K562 (cell line): ENCODE measurements around the gene LMOD1. TPM values are rescaled to one million over a fixed set of nuclear protein-coding genes. Genes with fewer than 3 reads are reported as not detected.

ENCODE experiments used
- DEAF1 ChIP-seq: fragments of 450-650 bp; formaldehyde crosslinking; IDR thresholded peaks from 2 replicates; pipeline ENCODE4 v1.4.0; 2020; ENCODE audit warnings: mild to moderate bottlenecking, moderate library complexity
- E2F5 ChIP-seq: sonication (generic); formaldehyde crosslinking; IDR thresholded peaks from 2 replicates; pipeline ENCODE4 v1.8.0; 2022; ENCODE audit warnings: mild to moderate bottlenecking, missing genetic modification reagents
- E2F8 ChIP-seq: fragments of 450-650 bp; IDR thresholded peaks from 2 replicates; pipeline ENCODE4 v1.7.1; 2018; ENCODE audit warnings: mild to moderate bottlenecking, low read depth; ENCODE audit not compliant: partially characterized antibody
- NCOA2 ChIP-seq, 2 experiments: fragments of 450-650 bp; IDR thresholded peaks; 2 replicates each; pipeline ENCODE4 v1.6.1; 2018; ENCODE audit warnings: mild to moderate bottlenecking in 2 of 2, moderate library complexity in 1 of 2; ENCODE audit not compliant: partially characterized antibody in 2 of 2
- RAD21 ChIP-seq, 2 experiments: fragments of 250-450 bp in 1 of 2; fragments of 450-650 bp in 1 of 2; sonication (Bioruptor Pico) in 1 of 2; formaldehyde crosslinking in 1 of 2; IDR thresholded peaks in 1 of 2; conservative IDR thresholded peaks in 1 of 2; 2 replicates each; pipeline versions ENCODE4 v1.4.0 to v1.8.0; 2020 to 2022; ENCODE audit warnings: mild to moderate bottlenecking in 2 of 2, moderate library complexity in 1 of 2
- RERE ChIP-seq: sonication (generic); formaldehyde crosslinking; IDR thresholded peaks from 2 replicates; pipeline ENCODE4 v1.8.0; 2023; ENCODE audit warnings: missing genetic modification reagents, mild to moderate bottlenecking, borderline replicate concordance
- XRCC5 ChIP-seq: fragments of 200-400 bp; formaldehyde crosslinking; IDR thresholded peaks from 2 replicates; pipeline ENCODE4 v1.6.1; 2017; ENCODE audit warnings: low read depth, mild to moderate bottlenecking, low read length
- ZEB2 ChIP-seq: fragments of 450-650 bp; IDR thresholded peaks from 2 replicates; pipeline ENCODE4 v1.6.1; 2016
- ZNF217 ChIP-seq: sonication (generic); formaldehyde crosslinking; IDR thresholded peaks from 2 replicates; pipeline ENCODE4 v1.8.0; 2022; ENCODE audit warnings: mild to moderate bottlenecking, missing genetic modification reagents
- ZSCAN32 ChIP-seq: fragments of 450-650 bp; formaldehyde crosslinking; IDR thresholded peaks from 2 replicates; pipeline ENCODE4 v1.4.0; 2020; ENCODE audit warnings: mild to moderate bottlenecking, moderate library complexity
- polyA plus RNA-seq, 8 experiments: library from polyadenylated mRNA; depleted of rRNA in 4 of 8; stranded (reverse) in 5 of 8; unstranded in 3 of 8; fragments of >200 nt; fragmentation: Nextera tagmentation in 2 of 8; fragmentation: Illumina TruSeq in 1 of 8; extraction: Ambion mirVana in 2 of 8; extraction: Trizol in 1 of 8; gene quantifications; 2 replicates each; pipeline versions ENCODE4 v1.2.1 to v1.2.3, GENCODE V29; 2011 to 2014; ENCODE audit warnings: inconsistent platforms in 1 of 8, missing spikeins in 1 of 8
- total RNA-seq, 7 experiments: library from RNA; depleted of rRNA in 6 of 7; stranded (reverse); fragments of >200 nt in 6 of 7; fragmentation: Illumina TruSeq in 2 of 7; extraction: Trizol in 2 of 7; gene quantifications; 2 replicates each; pipeline versions ENCODE4 v1.2.1 to v1.2.3, GENCODE V29; 2011 to 2021; ENCODE audit warnings: low replicate concordance in 1 of 7

LMOD1 gene
- total and polyA plus RNA-seq, 9 of the 15 experiments (the other 6 are each of a cell fraction or from before 2014, with no cell fraction given) = 0.03 to 0.54 (median 0.38) TPM; not detected in 1

- TF ChIP-seq E2F8 (peak; percentile 34), ZSCAN32 (peak; percentile 36; the same call in 1 of the 2 replicates), RERE (no peak), ZEB2 (peak; percentile 72; the same call in 1 of the 2 replicates), DEAF1 (CRISPR knock-in tag) (peak; percentile 99), RAD21 (CRISPR knock-in tag; conservative IDR thresholded peaks at IDR 0.05 in 1 of 2, IDR thresholded peaks at IDR 0.05 in 1 of 2) (peak; percentile 99 to 100), XRCC5 (peak; percentile 95), NCOA2 (IDR thresholded peaks at IDR 0.05; ENCODE audit: partially characterized antibody in 2 of 2) (no peak), E2F5 (CRISPR knock-in tag) (no peak), ZNF217 (no peak)
Observed at GRCh38 chr1:201895913-201896807, 50.2 kb downstream of the LMOD1 start (continued).
